K562 (cell line): Measurements from ENCODE around the gene SLC30A1. TPM values are rescaled to one million over a fixed set of nuclear protein-coding genes. Genes with fewer than 3 reads are reported as not detected.

Source experiments
- ARID4B ChIP-seq: sonication (generic); formaldehyde crosslinking; IDR thresholded peaks from 2 replicates; pipeline ENCODE4 v1.8.0; 2022; ENCODE audit warnings: mild to moderate bottlenecking, missing genetic modification reagents
- MYBL2 ChIP-seq, 2 experiments: fragments of 450-650 bp in 1 of 2; sonication (generic) in 1 of 2; formaldehyde crosslinking in 1 of 2; IDR thresholded peaks; 2 replicates each; pipeline versions ENCODE4 v1.6.1 to v1.8.1; 2017 to 2022; ENCODE audit warnings: borderline replicate concordance in 1 of 2, inconsistent platforms in 1 of 2, low read depth in 1 of 2, mild to moderate bottlenecking in 1 of 2, missing genetic modification reagents in 1 of 2, moderate library complexity in 1 of 2
- NFYB ChIP-seq: IDR thresholded peaks from 2 replicates; pipeline ENCODE4 v1.6.1; 2011; ENCODE audit warnings: mild to moderate bottlenecking, moderate library complexity; ENCODE audit not compliant: insufficient read length; ENCODE audit errors: extremely low read depth
- POLR2B ChIP-seq: fragments of 450-650 bp; IDR thresholded peaks from 2 replicates; pipeline ENCODE4 v1.6.1; 2018; ENCODE audit warnings: low read depth; ENCODE audit not compliant: partially characterized antibody
- PRPF4 ChIP-seq: fragments of 200-400 bp; formaldehyde crosslinking; IDR thresholded peaks from one replicate; pipeline ENCODE4 v1.6.1; 2017; ENCODE audit warnings: low read length, low read depth, mild to moderate bottlenecking; ENCODE audit not compliant: insufficient read depth, poor library complexity, severe bottlenecking
- RCOR1 ChIP-seq, 2 experiments: IDR thresholded peaks; 2 replicates each; pipeline ENCODE4 v1.6.1; 2012; ENCODE audit warnings: low read depth in 2 of 2, low read length in 2 of 2, borderline replicate concordance in 1 of 2, improper control_type of control experiment in 1 of 2
- RREB1 ChIP-seq: fragments of 250-450 bp; sonication (Bioruptor Pico); IDR thresholded peaks from 2 replicates; pipeline ENCODE4 v1.4.0; 2020
- TCF7 ChIP-seq: sonication (generic); IDR thresholded peaks from 2 replicates; pipeline ENCODE4 v1.6.1; 2016; ENCODE audit warnings: antibody characterized with exemption, borderline replicate concordance
- ZSCAN32 ChIP-seq: fragments of 450-650 bp; formaldehyde crosslinking; IDR thresholded peaks from 2 replicates; pipeline ENCODE4 v1.4.0; 2020; ENCODE audit warnings: mild to moderate bottlenecking, moderate library complexity
- polyA plus RNA-seq, 8 experiments: library from polyadenylated mRNA; depleted of rRNA in 4 of 8; stranded (reverse) in 5 of 8; unstranded in 3 of 8; fragments of >200 nt; fragmentation: Nextera tagmentation in 2 of 8; fragmentation: Illumina TruSeq in 1 of 8; extraction: Ambion mirVana in 2 of 8; extraction: Trizol in 1 of 8; gene quantifications; 2 replicates each; pipeline versions ENCODE4 v1.2.1 to v1.2.3, GENCODE V29; 2011 to 2014; ENCODE audit warnings: inconsistent platforms in 1 of 8, missing spikeins in 1 of 8
- total RNA-seq, 7 experiments: library from RNA; depleted of rRNA in 6 of 7; stranded (reverse); fragments of >200 nt in 6 of 7; fragmentation: Illumina TruSeq in 2 of 7; extraction: Trizol in 2 of 7; gene quantifications; 2 replicates each; pipeline versions ENCODE4 v1.2.1 to v1.2.3, GENCODE V29; 2011 to 2021; ENCODE audit warnings: low replicate concordance in 1 of 7
- TF ChIP-seq, protein P1 (sequence below): conservative IDR thresholded peaks from 2 replicates; pipeline ENCODE4 v1.6.1; 2011; ENCODE audit warnings: low read depth, mild to moderate bottlenecking, low read length; ENCODE audit not compliant: control insufficient read depth
- TF ChIP-seq, protein P2 (sequence below): fragments of 450-650 bp; IDR thresholded peaks from 2 replicates; pipeline ENCODE4 v1.6.1; 2016; ENCODE audit warnings: borderline replicate concordance
- TF ChIP-seq, protein P3 (sequence below): fragments of 250-450 bp; sonication (Bioruptor Pico); IDR thresholded peaks from 2 replicates; pipeline ENCODE4 v1.8.0; 2021; ENCODE audit warnings: moderate library complexity, mild to moderate bottlenecking, inconsistent platforms

The SLC30A1 gene
- total and polyA plus RNA-seq, 9 of the 15 experiments (the other 6 are each of a cell fraction or from before 2014, with no cell fraction given): 4.1 to 14.4 (median 6.6) TPM

DNA sequence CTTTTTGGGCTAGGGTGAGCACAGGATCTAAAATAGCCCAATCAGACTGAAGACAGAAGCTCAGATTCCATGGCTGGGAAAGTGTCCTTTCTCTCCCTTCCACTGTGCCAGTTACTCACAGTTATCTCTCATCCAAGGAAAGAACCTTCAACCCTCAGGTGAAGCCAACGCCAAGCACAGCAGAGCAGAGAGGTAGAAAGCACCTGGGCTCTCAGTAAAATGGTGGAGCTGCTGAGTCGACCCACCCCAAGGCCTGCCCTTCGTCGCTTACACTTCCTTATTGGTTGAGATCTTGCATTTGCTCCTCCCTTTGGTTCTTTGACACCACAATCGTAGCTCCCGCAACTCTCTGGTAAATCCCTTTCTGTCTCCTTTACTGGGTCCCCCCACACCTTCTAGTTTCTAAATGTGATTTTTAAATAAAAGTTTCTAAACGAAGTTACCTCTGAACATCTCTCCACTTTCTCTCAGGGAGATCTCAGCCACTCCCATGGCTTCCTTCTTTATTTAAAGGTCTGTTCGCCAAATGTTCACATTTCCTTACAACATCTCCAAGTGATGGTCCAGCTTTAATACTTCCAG is 27.5 kb upstream of the SLC30A1 start (continued):
- TF ChIP-seq, protein P1, sequence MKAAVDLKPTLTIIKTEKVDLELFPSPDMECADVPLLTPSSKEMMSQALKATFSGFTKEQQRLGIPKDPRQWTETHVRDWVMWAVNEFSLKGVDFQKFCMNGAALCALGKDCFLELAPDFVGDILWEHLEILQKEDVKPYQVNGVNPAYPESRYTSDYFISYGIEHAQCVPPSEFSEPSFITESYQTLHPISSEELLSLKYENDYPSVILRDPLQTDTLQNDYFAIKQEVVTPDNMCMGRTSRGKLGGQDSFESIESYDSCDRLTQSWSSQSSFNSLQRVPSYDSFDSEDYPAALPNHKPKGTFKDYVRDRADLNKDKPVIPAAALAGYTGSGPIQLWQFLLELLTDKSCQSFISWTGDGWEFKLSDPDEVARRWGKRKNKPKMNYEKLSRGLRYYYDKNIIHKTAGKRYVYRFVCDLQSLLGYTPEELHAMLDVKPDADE: no peak
- TF ChIP-seq, protein P2, sequence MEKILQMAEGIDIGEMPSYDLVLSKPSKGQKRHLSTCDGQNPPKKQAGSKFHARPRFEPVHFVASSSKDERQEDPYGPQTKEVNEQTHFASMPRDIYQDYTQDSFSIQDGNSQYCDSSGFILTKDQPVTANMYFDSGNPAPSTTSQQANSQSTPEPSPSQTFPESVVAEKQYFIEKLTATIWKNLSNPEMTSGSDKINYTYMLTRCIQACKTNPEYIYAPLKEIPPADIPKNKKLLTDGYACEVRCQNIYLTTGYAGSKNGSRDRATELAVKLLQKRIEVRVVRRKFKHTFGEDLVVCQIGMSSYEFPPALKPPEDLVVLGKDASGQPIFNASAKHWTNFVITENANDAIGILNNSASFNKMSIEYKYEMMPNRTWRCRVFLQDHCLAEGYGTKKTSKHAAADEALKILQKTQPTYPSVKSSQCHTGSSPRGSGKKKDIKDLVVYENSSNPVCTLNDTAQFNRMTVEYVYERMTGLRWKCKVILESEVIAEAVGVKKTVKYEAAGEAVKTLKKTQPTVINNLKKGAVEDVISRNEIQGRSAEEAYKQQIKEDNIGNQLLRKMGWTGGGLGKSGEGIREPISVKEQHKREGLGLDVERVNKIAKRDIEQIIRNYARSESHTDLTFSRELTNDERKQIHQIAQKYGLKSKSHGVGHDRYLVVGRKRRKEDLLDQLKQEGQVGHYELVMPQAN: no peak
- TF ChIP-seq ZSCAN32 (CRISPR knock-in tag) (no peak), RREB1 (no peak), RCOR1 (IDR thresholded peaks at IDR 0.05; ENCODE audit: borderline replicate concordance in 1 of 2, low read depth in 2 of 2, low read length in 2 of 2) (peak in 1 of 2 experiments; percentile 26; a peak in 1 of 4 replicates), NFYB (peak; percentile 62), ARID4B (CRISPR knock-in tag) (no peak), MYBL2 (IDR thresholded peaks at IDR 0.05; ENCODE audit: low read depth) (no peak), MYBL2 (CRISPR knock-in tag; IDR thresholded peaks at IDR 0.05; ENCODE audit: borderline replicate concordance) (no peak), POLR2B (peak; percentile 80), PRPF4 (no peak), TCF7 (no peak)
- TF ChIP-seq, protein P3, sequence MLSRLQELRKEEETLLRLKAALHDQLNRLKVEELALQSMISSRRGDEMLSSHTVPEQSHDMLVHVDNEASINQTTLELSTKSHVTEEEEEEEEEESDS: no peak
